CD4-positive, CD25-positive, alpha-beta regulatory T cell (primary cell): ENCODE measurements around the gene LENEP. TPM values are rescaled to one million over a fixed set of nuclear protein-coding genes. Genes with fewer than 3 reads are reported as not detected.

Experiments
- ATAC-seq, 2 donors: fragments of 150-1000 bp; cut with Tn5 transposase; one replicate each; pipeline ENCODE4 v1.10.0; 2021; ENCODE audit warnings: low read depth in 2 of 2, moderate number of reproducible peaks in 2 of 2, moderate library complexity in 1 of 2
- DNase-seq, 3 donors: peaks; one replicate each; pipeline versions ENCODE4 v3.0.0 to v3.0.0-alpha.2; 2012 to 2022; ENCODE audit warnings: mixed read lengths in 1 of 3
- H3K27ac ChIP-seq: one replicate; pipeline ENCODE4 v1.7.0; 2013; ENCODE audit warnings: mild to moderate bottlenecking, low read length; ENCODE audit not compliant: insufficient read depth, poor library complexity, severe bottlenecking
- H3K27me3 ChIP-seq: one replicate; pipeline ENCODE4 v1.7.0; 2013; ENCODE audit warnings: low read length; ENCODE audit not compliant: control insufficient read depth, insufficient read depth
- H3K36me3 ChIP-seq: one replicate; pipeline ENCODE4 v1.7.0; 2013; ENCODE audit warnings: mild to moderate bottlenecking, low read length, moderate library complexity; ENCODE audit not compliant: control insufficient read depth, insufficient read depth
- H3K4me1 ChIP-seq: 2 replicates; pipeline ENCODE4 v1.7.0; 2013; ENCODE audit warnings: mild to moderate bottlenecking, low read length; ENCODE audit not compliant: insufficient read depth, control insufficient read depth, poor library complexity, severe bottlenecking
- H3K4me3 ChIP-seq: one replicate; pipeline ENCODE4 v1.7.0; 2013; ENCODE audit warnings: low read depth, mild to moderate bottlenecking, low read length, moderate library complexity
- H3K9me3 ChIP-seq, 2 experiments: 1 replicate in 1 of 2; 2 replicates in 1 of 2; pipeline ENCODE4 v1.7.0; 2013; ENCODE audit warnings: low read length in 2 of 2, mild to moderate bottlenecking in 1 of 2, moderate library complexity in 1 of 2; ENCODE audit not compliant: control insufficient read depth in 2 of 2
- H3K27ac Mint-ChIP-seq, 3 donors: one replicate each; pipeline ENCODE4 v1.8.0; 2020 to 2022; ENCODE audit warnings: mild to moderate bottlenecking in 3 of 3, mixed read lengths in 3 of 3, moderate library complexity in 2 of 3
- H3K27me3 Mint-ChIP-seq: one replicate; pipeline ENCODE4 v1.8.0; 2022; ENCODE audit warnings: mild to moderate bottlenecking, mixed read lengths
- H3K36me3 Mint-ChIP-seq: one replicate; pipeline ENCODE4 v1.8.0; 2020; ENCODE audit warnings: mixed read lengths
- H3K4me1 Mint-ChIP-seq, 4 donors: one replicate each; pipeline ENCODE4 v1.8.0; 2020 to 2022; ENCODE audit warnings: mixed read lengths in 4 of 4, mild to moderate bottlenecking in 1 of 4
- H3K4me3 Mint-ChIP-seq, 4 donors: one replicate each; pipeline ENCODE4 v1.8.0; 2020 to 2022; ENCODE audit warnings: mild to moderate bottlenecking in 4 of 4, mixed read lengths in 4 of 4, moderate library complexity in 3 of 4
- H3K9me3 Mint-ChIP-seq, 7 donors: one replicate each; pipeline ENCODE4 v1.8.0; 2020 to 2022; ENCODE audit warnings: mixed read lengths in 7 of 7, mild to moderate bottlenecking in 3 of 7, moderate library complexity in 2 of 7
- polyA plus RNA-seq, 4 donors: library from polyadenylated mRNA; unstranded; fragments of 300-500 nt; fragmentation: Illumina TruSeq; gene quantifications; one replicate each; pipeline ENCODE4 v1.2.3, GENCODE V29; 2021
- total RNA-seq: library from RNA; stranded (reverse); gene quantifications from one replicate; pipeline ENCODE4 v1.2.3, GENCODE V29; 2022

Gene LENEP
- total and polyA plus RNA-seq, 5 donors from 2014 or later: not detected

DNA sequence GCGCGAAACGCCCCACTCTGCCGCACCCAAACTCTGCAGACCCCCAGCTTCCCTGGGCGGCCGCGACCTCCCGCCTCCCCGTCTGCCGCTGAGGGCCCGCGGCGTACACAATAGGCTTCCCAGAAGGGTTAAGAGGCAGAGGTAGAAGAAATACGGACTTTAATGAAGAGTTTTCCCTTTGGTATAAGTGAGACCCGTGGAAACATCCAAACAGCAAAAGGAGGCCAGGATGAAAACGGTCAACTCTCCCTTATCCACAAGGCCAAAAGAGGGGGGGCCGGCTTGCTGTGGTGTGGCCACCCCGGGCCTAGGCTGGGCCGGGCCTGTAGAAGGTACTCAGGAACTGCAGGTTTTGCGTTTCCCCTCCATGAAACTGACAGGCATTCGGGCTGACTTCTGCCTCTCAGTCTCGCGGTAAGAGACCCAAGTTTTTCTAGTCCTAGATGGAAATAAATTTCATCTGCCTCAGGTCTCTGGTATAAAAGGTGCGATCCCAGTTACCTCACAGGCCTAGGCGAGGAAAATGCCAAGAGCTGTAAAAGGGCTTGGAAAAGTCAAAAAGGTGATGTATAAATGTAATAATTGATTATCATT is 31.1 kb upstream of the LENEP start:
- H3K9me3 Mint-ChIP-seq: no peaks in the 10 kb centered on the region
- H3K27me3 Mint-ChIP-seq: no peaks in the 10 kb centered on the region
- peak overlapping the region; percentile 88 to 95 (median 91) for H3K27ac Mint-ChIP-seq
- H3K27me3 ChIP-seq: no peaks in the 10 kb centered on the region
- H3K4me1 ChIP-seq: peaks cover 37% of the 10 kb centered on the region
- H3K9me3 ChIP-seq: no peaks in the 10 kb centered on the region
- DNase-seq: peak in 1 of 3 donors; percentile 55
- peak overlapping the region; percentile 85 to 96 (median 86) for H3K4me3 Mint-ChIP-seq
- H3K4me1 Mint-ChIP-seq: peaks cover 6 to 49% (median 26%) of the 10 kb centered on the region in 4 donors
- H3K36me3 Mint-ChIP-seq: peaks cover 13% of the 10 kb centered on the region
- H3K4me3 ChIP-seq: peak overlapping the region; percentile 64
- ATAC-seq: peak; percentile 2 to 3
- H3K36me3 ChIP-seq: peaks cover 56% of the 10 kb centered on the region
- peak overlapping the region; percentile 92 for H3K27ac ChIP-seq

DNA sequence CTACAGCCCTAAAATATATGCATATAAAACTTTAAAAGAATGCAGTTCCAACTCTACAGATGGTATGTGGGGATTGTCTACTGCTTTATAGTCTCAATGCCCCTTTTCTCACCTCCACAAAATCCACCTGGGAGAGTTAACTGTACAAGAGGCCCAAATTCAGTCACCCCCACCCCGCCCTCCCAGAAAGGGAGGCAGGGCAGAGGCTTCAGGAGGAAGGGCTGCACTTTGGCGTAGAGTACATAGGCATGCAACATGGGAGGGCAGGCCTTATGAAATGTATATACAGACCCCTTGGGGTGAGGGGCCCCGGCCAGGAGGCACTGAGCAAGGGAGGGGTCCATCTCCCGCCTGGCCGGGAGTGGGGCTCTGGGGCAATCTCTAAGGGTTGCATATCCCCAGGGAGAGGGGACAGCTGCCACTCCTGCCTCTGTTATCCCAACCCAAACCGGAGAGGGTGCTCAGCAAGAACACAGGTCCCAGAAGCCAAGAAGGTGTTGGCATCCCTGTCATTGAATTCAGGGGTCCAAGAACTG is 30.5 kb upstream of the LENEP start:
- DNase-seq (no peak), ATAC-seq (no peak)
- peaks cover 13% of the 10 kb centered on the region for H3K36me3 Mint-ChIP-seq
- Histone ChIP-seq H3K4me1 (peaks cover 35% of the 10 kb centered on the region), H3K4me3 (peak overlapping the region; percentile 64), H3K9me3 (no peaks in the 10 kb centered on the region), H3K27ac (peak overlapping the region; percentile 92), H3K36me3 (peaks cover 61% of the 10 kb centered on the region), H3K27me3 (no peaks in the 10 kb centered on the region)
- no peaks in the 10 kb centered on the region for H3K27me3 Mint-ChIP-seq
- H3K4me3 Mint-ChIP-seq: peak overlapping the region; percentile 85 to 96 (median 86)
- peak overlapping the region; percentile 88 to 95 (median 91) for H3K27ac Mint-ChIP-seq
- H3K9me3 Mint-ChIP-seq: no peaks in the 10 kb centered on the region
- H3K4me1 Mint-ChIP-seq: peaks cover 6 to 44% (median 25%) of the 10 kb centered on the region in 4 donors

DNA sequence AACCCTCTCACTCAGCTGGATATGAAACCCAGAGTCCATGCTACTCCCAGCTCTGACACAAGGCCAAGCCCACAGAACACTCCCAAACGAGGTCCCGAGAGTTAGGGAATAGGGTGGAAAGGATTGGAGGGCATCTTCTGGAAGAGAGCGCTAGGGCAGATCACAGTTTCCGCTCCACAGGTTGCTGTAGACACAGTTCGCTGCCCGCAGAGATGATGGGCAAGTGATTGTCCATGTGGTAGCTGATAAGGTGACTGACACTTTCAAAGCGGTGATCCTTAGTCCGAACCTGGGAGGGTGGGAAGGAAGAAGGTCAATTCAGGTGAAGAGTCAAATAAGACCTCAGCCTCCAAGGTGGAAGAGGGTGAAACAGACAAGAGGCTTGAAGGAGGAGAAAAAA is 29.7 kb upstream of the LENEP start:
- H3K4me3 Mint-ChIP-seq: peak overlapping the region in 2 of 4 donors; percentile 42 to 84

DNA sequence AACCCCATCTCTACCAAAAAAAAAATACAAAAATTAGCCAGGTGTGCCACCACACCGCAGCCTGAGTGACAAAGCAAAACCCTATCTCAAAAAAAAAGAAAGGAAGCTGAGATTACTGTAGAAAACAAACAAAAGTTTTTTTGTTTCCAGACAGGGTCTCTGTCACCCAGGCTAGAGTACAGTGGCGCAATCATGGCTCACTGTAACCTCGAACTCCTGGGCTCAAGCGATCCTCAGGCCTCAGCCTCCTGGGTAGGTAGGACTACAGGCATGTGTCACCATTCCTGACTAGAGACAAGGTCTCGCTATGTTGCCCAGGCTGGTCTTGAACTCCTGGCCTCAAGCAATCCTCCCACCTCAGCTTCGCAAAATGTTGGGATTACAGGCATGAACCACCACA is 29.0 kb upstream of the LENEP start:
- Histone ChIP-seq H3K4me3 (no peak overlapping the region), H3K27me3 (no peaks in the 10 kb centered on the region), H3K4me1 (peaks cover 30% of the 10 kb centered on the region), H3K9me3 (no peaks in the 10 kb centered on the region), H3K36me3 (peaks cover 59% of the 10 kb centered on the region), H3K27ac (no peak overlapping the region)
- Mint-ChIP-seq H3K4me3 (peak overlapping the region in 1 of 4 donors; percentile 42), H3K9me3 (no peaks in the 10 kb centered on the region), H3K4me1 (peaks cover 6 to 47% (median 29%) of the 10 kb centered on the region in 4 donors), H3K36me3 (peaks cover 13% of the 10 kb centered on the region), H3K27me3 (no peaks in the 10 kb centered on the region), H3K27ac (peak overlapping the region in 1 of 3 donors; percentile 46)
- DNase-seq: no peak
- no peak for ATAC-seq

More for the DNA sequence above, 29.7 kb upstream of the LENEP start:
- no peaks in the 10 kb centered on the region for H3K9me3 Mint-ChIP-seq
- H3K27ac Mint-ChIP-seq: peak overlapping the region; percentile 38 to 91 (median 53)
- Histone ChIP-seq H3K27ac (no peak overlapping the region), H3K36me3 (peaks cover 61% of the 10 kb centered on the region), H3K27me3 (no peaks in the 10 kb centered on the region), H3K9me3 (no peaks in the 10 kb centered on the region), H3K4me3 (no peak overlapping the region), H3K4me1 (peaks cover 32% of the 10 kb centered on the region)
- ATAC-seq (no peak), DNase-seq (no peak)
- peaks cover 6 to 42% (median 26%) of the 10 kb centered on the region in 4 donors for H3K4me1 Mint-ChIP-seq
- peaks cover 13% of the 10 kb centered on the region for H3K36me3 Mint-ChIP-seq
- H3K27me3 Mint-ChIP-seq: no peaks in the 10 kb centered on the region

DNA sequence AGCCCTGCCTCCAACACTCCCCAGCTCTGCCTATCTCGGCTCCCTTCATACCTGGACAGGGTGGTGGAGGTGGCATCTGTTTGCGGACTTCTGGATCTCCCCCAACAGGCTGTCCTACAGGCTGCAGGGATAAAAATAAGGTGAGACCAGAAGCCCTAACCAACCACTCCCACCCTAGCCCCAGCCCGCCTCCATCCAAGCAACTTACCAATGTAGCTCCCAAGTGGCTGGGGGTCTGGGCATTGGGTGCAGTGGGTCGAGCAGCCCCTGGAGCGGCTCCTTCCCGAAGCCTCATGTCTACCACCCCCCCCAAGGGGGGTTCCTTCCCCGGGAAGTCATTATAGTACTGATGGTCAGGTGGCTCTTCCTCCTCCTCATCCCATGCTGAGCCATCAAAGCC is 27.3 kb upstream of the LENEP start:
- Mint-ChIP-seq H3K4me3 (peak overlapping the region in 1 of 4 donors; percentile 71), H3K27ac (peak overlapping the region in 1 of 3 donors; percentile 20), H3K9me3 (no peaks in the 10 kb centered on the region), H3K27me3 (no peaks in the 10 kb centered on the region), H3K36me3 (peaks cover 11% of the 10 kb centered on the region), H3K4me1 (peaks cover 0 to 41% (median 26%) of the 10 kb centered on the region in 4 donors)
- Histone ChIP-seq H3K36me3 (peaks cover 55% of the 10 kb centered on the region), H3K9me3 (no peaks in the 10 kb centered on the region), H3K4me1 (peaks cover 22% of the 10 kb centered on the region), H3K27me3 (no peaks in the 10 kb centered on the region), H3K27ac (no peak overlapping the region), H3K4me3 (no peak overlapping the region)
- no peak for ATAC-seq
- no peak for DNase-seq

DNA sequence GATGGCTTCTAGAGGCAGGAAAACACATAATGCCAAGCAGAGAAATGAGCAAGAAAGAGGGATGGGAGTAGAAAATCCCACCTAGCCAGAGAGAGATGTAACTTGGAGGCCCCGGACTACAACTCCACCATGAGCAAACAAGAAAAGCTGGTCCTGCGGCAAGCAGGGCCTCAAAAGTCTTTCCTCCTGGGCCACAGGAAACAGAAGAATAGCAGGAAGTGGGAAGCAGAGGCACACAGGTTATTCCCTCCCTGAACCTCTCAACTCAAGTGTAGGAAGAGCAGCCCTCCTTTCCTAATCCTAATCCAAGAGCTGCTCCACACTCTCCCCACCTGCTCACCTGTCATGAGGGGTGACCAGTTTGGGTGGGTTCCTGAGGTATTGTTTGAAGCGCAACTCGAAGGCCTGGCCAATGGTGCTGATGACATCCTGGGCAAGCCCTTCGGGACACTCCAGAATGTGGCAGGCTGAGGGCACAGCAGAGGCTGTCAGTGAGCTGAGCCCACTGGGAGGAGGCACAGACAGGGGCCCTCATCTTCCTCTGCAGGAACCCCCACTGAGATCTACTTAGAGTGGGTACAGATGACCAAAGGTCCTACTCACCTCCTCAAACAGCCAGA is 25.9 kb upstream of the LENEP start:
- Mint-ChIP-seq H3K36me3 (peaks cover 13% of the 10 kb centered on the region), H3K27me3 (no peaks in the 10 kb centered on the region), H3K9me3 (no peaks in the 10 kb centered on the region), H3K4me3 (peak overlapping the region in 1 of 4 donors; percentile 71), H3K27ac (peak overlapping the region; percentile 38 to 76 (median 55)), H3K4me1 (peaks cover 0 to 47% (median 33%) of the 10 kb centered on the region in 4 donors)
- no peak for DNase-seq
- H3K4me3 ChIP-seq: no peak overlapping the region
- H3K36me3 ChIP-seq: peaks cover 55% of the 10 kb centered on the region
- H3K27ac ChIP-seq: no peak overlapping the region
- no peaks in the 10 kb centered on the region for H3K27me3 ChIP-seq
- H3K4me1 ChIP-seq: peaks cover 28% of the 10 kb centered on the region
- ATAC-seq: no peak
- no peaks in the 10 kb centered on the region for H3K9me3 ChIP-seq

DNA sequence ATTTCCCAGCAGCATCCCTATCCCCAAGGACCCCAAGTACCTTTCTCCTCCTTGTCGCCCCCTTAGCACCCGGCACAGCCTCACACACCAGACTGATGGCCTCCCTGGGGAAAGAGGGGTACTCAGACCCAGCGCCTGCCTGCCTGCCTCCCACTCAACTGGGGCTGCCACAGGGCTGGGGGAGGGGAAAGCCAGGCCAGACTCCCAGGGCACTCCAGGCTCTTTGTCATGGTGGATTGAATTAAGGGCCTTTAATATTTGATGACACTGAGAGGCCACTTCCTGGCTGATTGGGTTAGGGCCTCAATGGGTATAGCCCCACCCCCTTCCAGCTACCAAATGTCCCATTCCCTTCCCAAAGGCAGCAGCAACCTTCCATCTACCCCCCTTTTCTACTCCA is 24.7 kb upstream of the LENEP start:
- Histone ChIP-seq H3K27me3 (no peaks in the 10 kb centered on the region), H3K4me1 (peaks cover 34% of the 10 kb centered on the region), H3K36me3 (peaks cover 47% of the 10 kb centered on the region), H3K4me3 (no peak overlapping the region), H3K27ac (no peak overlapping the region), H3K9me3 (no peaks in the 10 kb centered on the region)
- peak overlapping the region in 1 of 4 donors; percentile 71 for H3K4me3 Mint-ChIP-seq
- no peaks in the 10 kb centered on the region for H3K9me3 Mint-ChIP-seq
- H3K27me3 Mint-ChIP-seq: no peaks in the 10 kb centered on the region
- H3K36me3 Mint-ChIP-seq: peaks cover 12% of the 10 kb centered on the region
- no peak for ATAC-seq
- no peak for DNase-seq
- H3K27ac Mint-ChIP-seq: peak overlapping the region in 1 of 3 donors; percentile 80
- H3K4me1 Mint-ChIP-seq: peaks cover 0 to 41% (median 30%) of the 10 kb centered on the region in 4 donors
